ENCODE data around the gene IL1RAPL2.

- TF ChIP-seq YY1 (IDR thresholded peaks at IDR 0.05; ENCODE audit: insufficient read depth, insufficient read length) (no peak), ZNF274 (IDR thresholded peaks at IDR 0.05; ENCODE audit: low read depth, low read length) (no peak)
Observed at GRCh38 chrX:104618106-104618895, 52.3 kb downstream of the IL1RAPL2 start.

Measured in NT2/D1 (cell line).